Fibroblast of villous mesenchyme (primary cell): ENCODE data around the gene ZFAND6. TPM values are rescaled to one million over a fixed set of nuclear protein-coding genes. Genes with fewer than 3 reads are reported as not detected.
A peak's percentile ranks its signal among the peaks of the same experiment; 100 is the strongest.

Source experiments
- DNase-seq: peaks from one replicate; pipeline ENCODE4 v3.0.0-alpha.2; 2010; ENCODE audit warnings: low read depth
- H3K4me3 ChIP-seq: 2 replicates; pipeline ENCODE4 v1.5.1; 2011; ENCODE audit warnings: low read depth, mild to moderate bottlenecking, low read length
- total RNA-seq: library from RNA; depleted of rRNA; stranded (reverse); fragments of >200 nt; gene quantifications from 2 replicates; pipeline ENCODE4 v1.2.3, GENCODE V29; 2012
- TF ChIP-seq, protein P1 (sequence below): IDR thresholded peaks from 2 replicates; pipeline ENCODE4 v1.5.1; 2012; ENCODE audit warnings: low read depth, mild to moderate bottlenecking, low read length; ENCODE audit not compliant: insufficient read depth

The ZFAND6 gene
- total RNA-seq, 1 donor: 123 TPM

GRCh38 chr15:80152896-80153876, 93.7 kb downstream of the ZFAND6 start, which contains the start of gene FAH:
Gene FAH, plus strand, starts transcription at chr15:80152999. Its CDS starts 56 bp downstream, at chr15:80153055.
- peak; percentile 64 for DNase-seq
- TF ChIP-seq, protein P1, sequence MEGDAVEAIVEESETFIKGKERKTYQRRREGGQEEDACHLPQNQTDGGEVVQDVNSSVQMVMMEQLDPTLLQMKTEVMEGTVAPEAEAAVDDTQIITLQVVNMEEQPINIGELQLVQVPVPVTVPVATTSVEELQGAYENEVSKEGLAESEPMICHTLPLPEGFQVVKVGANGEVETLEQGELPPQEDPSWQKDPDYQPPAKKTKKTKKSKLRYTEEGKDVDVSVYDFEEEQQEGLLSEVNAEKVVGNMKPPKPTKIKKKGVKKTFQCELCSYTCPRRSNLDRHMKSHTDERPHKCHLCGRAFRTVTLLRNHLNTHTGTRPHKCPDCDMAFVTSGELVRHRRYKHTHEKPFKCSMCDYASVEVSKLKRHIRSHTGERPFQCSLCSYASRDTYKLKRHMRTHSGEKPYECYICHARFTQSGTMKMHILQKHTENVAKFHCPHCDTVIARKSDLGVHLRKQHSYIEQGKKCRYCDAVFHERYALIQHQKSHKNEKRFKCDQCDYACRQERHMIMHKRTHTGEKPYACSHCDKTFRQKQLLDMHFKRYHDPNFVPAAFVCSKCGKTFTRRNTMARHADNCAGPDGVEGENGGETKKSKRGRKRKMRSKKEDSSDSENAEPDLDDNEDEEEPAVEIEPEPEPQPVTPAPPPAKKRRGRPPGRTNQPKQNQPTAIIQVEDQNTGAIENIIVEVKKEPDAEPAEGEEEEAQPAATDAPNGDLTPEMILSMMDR: no peak
- peak within 1 kb of the TSS; percentile 83 for H3K4me3 ChIP-seq

- peak overlapping the region; percentile 83 for H3K4me3 ChIP-seq
- DNase-seq: peak; percentile 85
- TF ChIP-seq, protein P1: no peak
These were observed 94.4 kb downstream of the ZFAND6 start for GRCh38 chr15:80153900-80154299.

- H3K4me3 ChIP-seq: peak overlapping the region; percentile 83
- peak; percentile 73 for DNase-seq
- TF ChIP-seq, protein P1: no peak
These were observed 94.9 kb downstream of the ZFAND6 start for GRCh38 chr15:80154336-80154735.

GRCh38 chr15:80155001-80155377, 95.5 kb downstream of the ZFAND6 start:
- H3K4me3 ChIP-seq: peak overlapping the region; percentile 83
- DNase-seq: peak; percentile 57
- TF ChIP-seq, protein P1: no peak

GRCh38 chr15:80155378-80156175, 96.1 kb downstream of the ZFAND6 start:
- H3K4me3 ChIP-seq: peak overlapping the region; percentile 83
- DNase-seq: peak; percentile 95

DNA sequence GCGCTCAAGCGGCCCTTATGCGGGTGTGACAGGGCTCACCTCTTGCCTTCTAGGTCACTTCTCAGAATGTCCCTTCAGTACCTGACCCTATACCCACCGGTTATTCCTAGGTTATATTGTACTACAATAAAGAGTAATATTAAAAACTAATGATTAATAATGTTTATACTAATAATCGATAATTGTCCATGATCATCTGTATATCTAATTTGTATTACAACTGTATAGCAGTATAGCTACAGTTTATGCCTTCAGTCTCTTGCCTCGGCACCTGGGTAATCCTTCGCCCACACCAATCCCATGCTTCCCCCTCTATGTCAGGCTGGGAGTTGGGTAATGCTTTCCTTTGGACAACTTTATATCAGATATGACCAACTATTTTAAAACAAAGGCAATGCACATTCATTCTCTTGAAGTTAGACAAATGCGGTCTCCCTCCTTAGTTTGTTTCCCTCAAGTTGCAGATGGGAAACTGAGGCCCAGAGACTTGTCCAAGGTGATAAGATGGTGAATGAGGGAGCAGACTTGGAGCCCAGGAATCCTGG, 96.8 kb downstream of the ZFAND6 start:
- TF ChIP-seq, protein P1: no peak
- peak; percentile 44 for DNase-seq
- peak overlapping the region; percentile 21 for H3K4me3 ChIP-seq
